Ovary (tissue), 3 donors: ENCODE data around the gene OR2A14.

Experiments used
- POLR2A ChIP-seq: fragments of 450-650 bp; IDR thresholded peaks from one replicate; pipeline ENCODE4 v1.6.1; 2017; ENCODE audit warnings: antibody characterized with exemption, mild to moderate bottlenecking, moderate library complexity
- TF ChIP-seq, protein P1 (sequence below), 3 donors: fragments of 450-650 bp in 2 of 3; fragments of 200-600 bp in 1 of 3; IDR thresholded peaks; one replicate each; pipeline versions ENCODE4 v1.5.1 to v1.8.0; 2016 to 2022; ENCODE audit warnings: antibody characterized with exemption in 3 of 3, mild to moderate bottlenecking in 1 of 3
- donor health status: DM: no; HTN: no; CAD: no.

DNA sequence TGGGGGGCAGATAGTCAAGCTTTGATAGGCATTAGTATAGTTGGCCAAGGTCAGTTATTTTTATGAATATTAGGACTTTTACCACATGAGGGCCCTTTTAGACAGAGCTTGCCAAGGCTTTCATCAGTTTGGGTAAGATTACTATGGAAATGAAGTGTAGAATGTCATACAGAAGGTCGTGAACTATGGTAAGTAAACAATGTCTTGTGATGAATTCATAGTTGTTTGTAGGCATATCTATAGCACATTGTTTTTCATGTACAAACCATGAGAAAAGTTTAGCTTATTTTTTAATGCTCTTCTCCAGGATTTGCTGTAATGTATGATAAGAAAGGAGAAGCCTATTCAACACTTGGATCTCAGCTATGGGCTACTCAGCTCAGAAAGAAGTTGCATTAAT lies 9.3 kb upstream of the OR2A14 start:
- TF ChIP-seq, protein P1, sequence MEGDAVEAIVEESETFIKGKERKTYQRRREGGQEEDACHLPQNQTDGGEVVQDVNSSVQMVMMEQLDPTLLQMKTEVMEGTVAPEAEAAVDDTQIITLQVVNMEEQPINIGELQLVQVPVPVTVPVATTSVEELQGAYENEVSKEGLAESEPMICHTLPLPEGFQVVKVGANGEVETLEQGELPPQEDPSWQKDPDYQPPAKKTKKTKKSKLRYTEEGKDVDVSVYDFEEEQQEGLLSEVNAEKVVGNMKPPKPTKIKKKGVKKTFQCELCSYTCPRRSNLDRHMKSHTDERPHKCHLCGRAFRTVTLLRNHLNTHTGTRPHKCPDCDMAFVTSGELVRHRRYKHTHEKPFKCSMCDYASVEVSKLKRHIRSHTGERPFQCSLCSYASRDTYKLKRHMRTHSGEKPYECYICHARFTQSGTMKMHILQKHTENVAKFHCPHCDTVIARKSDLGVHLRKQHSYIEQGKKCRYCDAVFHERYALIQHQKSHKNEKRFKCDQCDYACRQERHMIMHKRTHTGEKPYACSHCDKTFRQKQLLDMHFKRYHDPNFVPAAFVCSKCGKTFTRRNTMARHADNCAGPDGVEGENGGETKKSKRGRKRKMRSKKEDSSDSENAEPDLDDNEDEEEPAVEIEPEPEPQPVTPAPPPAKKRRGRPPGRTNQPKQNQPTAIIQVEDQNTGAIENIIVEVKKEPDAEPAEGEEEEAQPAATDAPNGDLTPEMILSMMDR (IDR thresholded peaks at IDR 0.05): no peak
- no peak for TF ChIP-seq POLR2A
